HG02588 (cell line): ENCODE measurements around the gene VSX1.

Experiments
- ATAC-seq: cut with Tn5 transposase; IDR thresholded peaks from one replicate; pipeline ENCODE4 v1.9.1; 2021; ENCODE audit warnings: mild to moderate bottlenecking, moderate library complexity; ENCODE audit not compliant: unreplicated experiment

Gene VSX1

DNA sequence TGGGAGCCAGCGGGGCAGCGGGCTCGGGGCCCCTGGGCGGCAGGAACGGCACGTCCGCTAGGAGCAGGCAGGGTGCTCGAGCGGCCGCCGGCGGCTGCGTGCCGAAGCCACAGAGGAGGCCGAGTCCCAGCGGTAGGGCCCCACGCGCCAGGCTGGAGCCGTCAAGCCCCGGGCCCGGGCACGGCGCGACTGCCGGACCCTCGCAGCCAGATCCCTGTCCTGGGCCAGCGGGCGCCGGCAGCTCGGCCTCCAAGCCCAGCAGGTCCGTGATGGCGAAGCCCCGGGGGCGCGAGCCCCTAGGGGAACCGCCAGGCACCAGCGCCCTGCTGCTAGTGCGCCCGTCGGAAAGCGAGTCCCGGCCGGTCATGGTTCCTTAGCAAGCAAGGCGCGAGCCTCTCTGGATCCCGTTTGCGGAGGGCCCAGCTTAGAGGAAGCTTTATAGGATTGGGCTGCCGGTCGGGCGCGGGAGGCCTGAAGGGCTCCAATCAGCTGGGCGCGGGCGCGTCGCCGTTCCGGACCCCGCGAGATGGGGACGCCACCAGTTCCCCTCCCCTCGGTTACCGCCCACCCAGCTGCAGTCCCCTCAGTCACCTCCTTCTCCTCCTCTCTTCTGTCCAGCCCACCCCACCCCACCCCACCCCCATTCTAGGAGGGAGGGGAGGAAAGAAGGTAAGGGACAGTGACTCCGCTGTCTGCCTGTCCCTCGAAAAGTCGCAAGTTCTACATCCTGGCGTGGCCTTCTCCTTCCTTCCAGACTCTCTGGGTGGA is at the start of gene VSX1:
Gene VSX1, minus strand, starts transcription at position 412 of the 768 bp plus-strand sequence. Its CDS starts 45 bp downstream, at position 367.
- no peak for ATAC-seq

DNA sequence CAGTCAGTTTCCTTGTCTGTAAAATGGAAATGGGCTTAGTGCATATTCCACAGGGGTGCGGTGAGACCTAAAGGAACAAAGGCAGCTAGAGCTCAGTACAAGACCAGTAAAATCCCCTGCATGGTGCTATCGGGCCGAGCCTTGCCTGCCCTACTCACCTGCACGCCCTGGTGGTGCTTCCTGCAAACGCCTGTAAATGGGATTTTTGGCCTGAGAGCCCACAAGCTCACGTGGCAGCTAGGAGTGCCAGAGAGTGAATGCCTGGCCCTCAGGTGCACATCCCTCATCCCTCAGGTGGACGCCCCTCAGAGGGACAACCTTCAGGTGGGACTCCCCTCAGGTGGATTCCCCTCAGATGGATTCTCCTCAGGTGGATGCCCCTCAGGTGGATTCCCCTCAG is 48.0 kb upstream of the VSX1 start:
- no peak for ATAC-seq

- no peak for ATAC-seq
These were observed 47.5 kb upstream of the VSX1 start for GRCh38 chr20:25129428-25129827.

DNA sequence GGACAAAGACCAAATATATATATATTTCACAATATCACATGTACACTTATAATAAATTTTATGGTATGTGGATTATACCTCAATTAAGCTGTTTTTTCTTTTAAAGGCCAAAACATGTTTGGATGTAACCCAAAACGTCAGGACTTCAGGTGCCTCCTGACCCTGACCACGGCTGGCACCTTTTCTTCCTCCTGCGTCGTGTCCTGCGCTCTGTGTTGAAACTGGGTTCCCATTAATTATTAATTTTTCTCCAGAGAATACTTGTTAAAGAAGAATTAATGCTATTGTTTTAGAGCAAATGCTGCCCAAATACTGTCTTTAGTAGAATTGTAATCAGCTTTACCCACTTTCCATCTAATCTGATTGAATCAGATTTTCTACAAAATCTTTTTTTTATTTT is 46.7 kb upstream of the VSX1 start:
- ATAC-seq, result no peak

DNA sequence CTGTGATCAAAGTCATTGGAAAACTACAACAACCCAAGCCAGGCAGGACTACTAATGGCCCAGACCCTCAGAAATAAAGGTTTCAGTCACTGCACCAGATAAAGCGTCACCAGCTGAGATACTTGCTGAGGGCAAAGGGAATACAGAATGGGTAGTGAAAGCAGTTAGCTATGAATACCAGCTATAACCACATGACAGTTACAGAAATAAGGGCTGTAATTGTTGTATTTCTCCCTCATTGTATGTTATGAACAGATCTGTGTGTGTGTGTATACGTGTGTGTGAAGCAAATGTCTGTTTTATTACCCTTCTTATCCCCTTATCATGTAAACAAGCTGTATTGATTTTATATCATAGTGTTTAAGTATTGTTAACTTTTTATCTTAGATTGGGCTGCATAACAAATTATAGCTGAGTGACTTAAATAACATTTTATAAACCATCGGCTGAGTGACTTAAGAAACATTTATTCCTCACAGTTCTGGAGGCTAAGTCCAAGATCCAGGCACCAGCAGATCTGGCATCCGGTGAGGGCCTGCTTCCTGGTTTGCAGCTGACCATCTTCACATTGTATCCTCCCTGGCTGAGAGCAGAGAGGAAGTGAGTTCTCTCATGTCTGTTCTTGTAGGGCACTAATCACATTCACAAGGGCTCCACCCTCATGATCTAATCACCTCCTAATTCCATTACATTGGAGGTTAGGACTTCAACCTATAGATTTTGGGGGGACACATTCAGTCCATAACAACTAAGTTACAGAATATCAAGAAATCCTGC is 46.0 kb upstream of the VSX1 start:
- no peak for ATAC-seq

DNA sequence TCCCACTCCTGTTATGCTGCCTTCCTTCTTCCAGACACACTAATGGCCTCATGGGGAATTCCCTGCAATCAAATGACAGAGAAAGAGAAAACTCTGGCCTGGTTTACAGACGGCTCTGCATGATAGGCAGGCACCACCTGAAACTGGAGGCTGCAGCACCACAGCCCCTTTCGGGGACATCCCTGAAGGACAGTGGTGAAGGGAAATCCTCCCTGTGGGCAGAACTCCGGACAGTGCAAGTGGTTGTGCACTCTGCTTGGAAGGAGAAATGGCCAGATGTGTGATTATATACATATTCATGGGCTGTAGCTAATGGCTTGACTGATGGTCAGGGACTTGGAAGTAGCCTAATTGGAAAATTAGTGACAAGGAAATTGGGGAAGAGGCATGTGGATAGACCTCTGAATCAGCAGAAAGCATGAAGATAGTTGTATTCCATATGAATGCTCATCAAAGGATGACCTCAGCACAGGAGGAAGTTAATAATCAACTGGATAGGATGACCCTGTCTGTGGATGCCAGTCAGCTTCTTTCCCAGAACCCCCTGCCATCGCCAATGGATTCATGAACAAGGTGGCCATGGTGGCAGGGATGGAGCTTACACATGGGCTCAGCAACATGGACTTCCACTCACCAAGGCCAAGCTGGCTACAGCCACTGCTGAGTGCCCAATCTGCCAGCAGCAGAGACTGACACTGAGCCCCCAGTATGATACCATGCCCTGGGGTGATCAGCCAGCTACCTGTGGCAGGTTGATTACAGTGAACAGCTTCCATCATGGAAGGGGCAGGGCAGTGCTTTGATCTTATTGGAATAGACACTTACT is 44.5 kb upstream of the VSX1 start:
- no peak for ATAC-seq

DNA sequence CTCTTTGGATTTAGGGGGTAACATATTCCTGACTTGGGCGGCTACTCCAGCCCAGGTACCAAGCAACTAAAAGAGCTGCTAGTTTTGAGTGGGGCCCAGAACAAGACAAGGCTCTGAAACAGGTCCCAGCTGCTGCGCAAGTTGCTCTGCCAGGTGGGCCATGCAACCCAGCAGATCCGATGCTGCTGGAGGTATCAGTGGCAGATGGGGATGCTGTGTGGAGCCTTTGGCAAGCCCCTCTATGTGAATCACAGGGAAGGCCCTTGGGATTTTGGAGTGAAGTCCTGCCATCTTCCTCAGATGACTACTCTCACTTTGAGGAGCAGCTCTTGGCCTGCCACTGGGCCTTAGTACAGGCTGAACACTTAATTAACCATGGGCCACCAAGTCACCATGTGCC is 43.7 kb upstream of the VSX1 start:
- no peak for ATAC-seq

- no peak for ATAC-seq
These were observed 39.0 kb upstream of the VSX1 start for GRCh38 chr20:25120920-25121319.

- ATAC-seq, result no peak
These were observed 38.5 kb upstream of the VSX1 start for GRCh38 chr20:25120457-25120856.

DNA sequence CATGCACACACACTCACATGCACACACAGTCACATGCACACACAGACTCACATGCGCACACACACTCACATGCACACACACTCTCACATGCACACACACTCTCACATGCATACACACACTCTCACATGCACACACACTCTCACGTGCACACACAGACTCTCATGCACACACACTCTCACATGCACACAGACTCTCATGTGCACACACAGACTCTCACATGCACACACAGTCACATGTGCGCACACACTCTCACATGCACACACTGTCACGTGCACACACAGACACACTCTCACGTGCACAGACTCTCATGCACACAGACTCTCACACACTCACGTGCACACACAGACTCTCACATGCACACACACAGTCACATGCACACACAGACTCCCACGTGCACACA is 36.6 kb upstream of the VSX1 start:
- ATAC-seq, result no peak

DNA sequence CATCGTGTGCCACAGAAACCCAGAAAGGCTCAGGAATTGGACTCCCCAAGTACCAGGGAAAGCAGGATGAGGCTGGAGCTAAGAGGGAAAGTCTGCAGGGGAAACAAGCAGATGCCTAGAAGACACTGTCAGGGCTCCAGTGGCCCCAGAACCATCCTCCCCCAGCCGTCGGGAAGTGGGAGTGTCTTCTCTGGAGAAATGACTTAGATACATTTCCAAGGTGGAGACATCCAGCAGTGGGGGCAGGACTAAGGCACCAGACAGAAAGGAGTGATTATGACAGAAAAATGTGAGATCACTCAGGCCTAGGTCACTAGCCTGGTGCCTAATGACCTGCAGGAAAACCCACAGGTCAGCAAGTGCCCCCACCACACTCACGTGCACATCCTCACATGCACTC is 36.0 kb upstream of the VSX1 start:
- no peak for ATAC-seq

- no peak for ATAC-seq
These were observed 35.0 kb upstream of the VSX1 start for GRCh38 chr20:25116739-25117458.

DNA sequence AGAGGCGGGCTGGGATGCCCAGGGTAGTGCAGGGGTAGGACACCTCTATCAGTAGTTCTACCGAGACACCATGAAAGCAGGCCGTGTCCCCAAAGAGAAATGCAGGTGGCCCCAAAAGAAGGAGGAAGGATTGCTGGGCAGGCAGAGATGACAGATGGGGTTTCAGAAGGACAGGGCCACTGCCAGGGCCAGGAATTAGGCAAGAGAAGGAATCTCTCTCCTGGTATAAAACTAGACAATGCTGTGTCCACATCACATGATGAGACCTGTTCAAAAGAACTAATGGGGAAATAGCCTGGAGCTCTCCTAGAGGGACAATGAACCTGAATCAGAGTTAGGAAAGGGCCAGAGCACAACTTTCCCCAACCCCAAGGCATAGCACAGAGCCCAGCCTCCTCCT is 21.6 kb upstream of the VSX1 start:
- no peak for ATAC-seq

- no peak for ATAC-seq
These were observed 19.0 kb upstream of the VSX1 start for GRCh38 chr20:25100914-25101313.

DNA sequence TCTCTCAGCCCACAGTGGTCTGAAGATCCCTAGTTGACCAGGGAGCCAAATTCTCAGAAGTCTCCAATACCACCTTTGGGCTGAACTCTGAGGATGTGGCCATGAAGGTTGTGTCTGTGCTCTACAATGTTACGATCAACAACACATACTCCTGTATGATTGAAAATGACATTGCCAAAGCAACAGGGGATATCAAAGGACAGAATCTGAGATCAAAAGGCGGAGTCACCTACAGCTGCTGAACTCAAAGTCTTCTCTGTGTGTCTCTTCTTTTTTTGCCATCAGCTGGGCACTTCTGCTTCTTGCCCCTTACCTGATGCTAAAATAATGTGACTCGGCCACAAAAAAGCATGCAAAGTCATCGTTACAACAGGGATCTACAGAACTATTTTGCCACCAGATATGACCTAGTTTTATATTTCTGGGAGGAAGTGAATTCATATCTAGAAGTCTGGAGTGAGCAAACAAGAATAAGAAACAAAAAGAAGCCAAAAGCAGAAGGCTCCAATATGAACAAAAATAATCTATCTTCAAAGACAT is 17.7 kb upstream of the VSX1 start:
- no peak for ATAC-seq

DNA sequence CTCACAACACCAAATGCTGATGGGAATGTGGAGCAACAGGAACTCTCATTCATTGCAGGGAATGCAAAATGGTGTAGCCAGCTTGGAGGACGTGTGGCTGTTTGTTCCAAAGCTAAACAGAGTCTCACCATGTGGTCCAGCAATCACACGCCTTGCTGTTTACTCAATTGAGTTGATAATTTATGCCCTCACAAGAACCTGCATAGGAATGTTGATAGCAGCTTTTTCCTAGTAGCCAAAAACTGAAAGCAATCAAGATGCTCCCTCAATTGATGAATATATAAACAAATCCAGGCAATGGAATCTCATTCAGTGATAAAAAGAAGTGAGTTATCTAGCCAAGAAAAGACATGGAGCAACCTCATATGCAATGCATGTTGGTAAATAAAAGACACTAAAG is 15.6 kb upstream of the VSX1 start:
- ATAC-seq, result no peak

DNA sequence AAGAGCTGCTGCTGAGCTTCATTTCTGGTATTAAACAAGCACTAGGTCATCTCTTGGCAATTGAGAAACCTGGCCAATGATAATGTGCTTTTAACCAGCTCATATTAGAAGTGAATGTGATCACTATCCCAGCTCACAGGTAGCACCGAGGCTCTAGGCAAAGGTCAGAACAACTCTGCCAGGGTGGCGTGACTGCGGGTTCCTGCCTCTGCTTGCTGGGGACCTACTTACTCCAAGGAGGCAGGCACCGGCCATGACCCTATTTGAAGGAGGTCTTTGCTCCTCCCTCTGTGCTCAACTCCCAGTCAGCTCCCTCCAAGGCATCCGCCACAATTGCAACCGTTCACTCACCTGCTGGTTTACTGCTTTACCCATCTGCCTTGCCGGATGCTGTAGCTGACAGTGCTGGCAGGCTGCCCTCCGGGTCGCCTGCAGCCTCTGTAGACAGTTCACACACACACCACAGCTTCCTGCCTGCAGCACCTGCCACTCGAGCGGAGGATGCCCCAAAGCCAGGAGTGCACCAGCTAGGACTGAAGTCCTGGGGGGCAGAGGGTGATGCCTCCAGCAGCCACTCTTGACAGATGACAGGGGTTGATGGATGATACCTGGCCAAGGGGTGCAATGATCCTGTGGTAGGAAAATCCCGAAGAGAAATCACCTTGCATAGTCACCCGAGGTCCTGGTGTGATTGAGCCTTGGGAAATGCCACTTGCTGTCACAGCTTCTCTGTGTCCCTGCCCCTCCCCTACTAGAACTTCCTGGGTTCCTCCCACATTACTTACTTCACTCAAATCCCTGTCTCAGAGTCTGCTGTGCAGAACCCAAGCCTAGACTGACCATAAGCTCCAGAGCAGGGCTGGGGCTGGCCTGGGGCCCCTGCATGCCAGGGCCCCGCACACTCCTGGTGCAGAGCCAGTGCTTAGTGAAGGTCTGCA is 8.8 kb upstream of the VSX1 start:
- ATAC-seq, result no peak

- ATAC-seq, result no peak
These were observed 7.7 kb upstream of the VSX1 start for GRCh38 chr20:25089662-25090061.

DNA sequence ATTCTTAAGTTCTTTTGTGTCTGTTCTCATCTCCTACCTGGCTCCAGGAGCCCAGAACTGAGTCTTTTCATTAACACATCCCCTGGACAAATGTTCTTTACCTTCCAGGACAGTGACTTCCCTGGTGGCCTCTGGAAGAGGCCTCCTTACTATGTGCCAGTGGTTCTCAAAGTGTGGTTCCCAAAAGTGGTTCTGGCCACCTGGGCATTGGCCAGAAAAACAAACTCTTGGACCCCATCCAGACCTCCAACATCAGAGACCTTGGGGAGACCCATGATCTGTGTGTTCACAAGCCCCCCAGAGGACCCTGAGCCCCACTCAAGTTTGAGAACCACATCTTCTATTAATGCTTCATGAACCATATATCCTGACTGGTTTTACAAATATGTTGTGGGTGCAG is 7.2 kb upstream of the VSX1 start:
- ATAC-seq, result no peak

- no peak for ATAC-seq
These were observed 6.3 kb upstream of the VSX1 start for GRCh38 chr20:25088267-25088666.
